NOMO-1 (cell line): ENCODE data around the gene CCND1.
"Not testable (repeated sequence)": the region's sequence is repeated elsewhere in the genome, so short reads cannot be mapped to it uniquely, and the experiment has no call there.

Experiments used
- DNase-seq, 2 experiments: peaks; one replicate each; lab custom pipeline; 2025; ENCODE audit not compliant: unreplicated experiment in 2 of 2; lab: John Stamatoyannopoulos, UW

Gene CCND1

GRCh38 chr11:69617682-69618081, 23.3 kb upstream of the CCND1 start:
- DNase-seq: no peak

GRCh38 chr11:69618237-69618636, 22.7 kb upstream of the CCND1 start:
- DNase-seq: no peak

GRCh38 chr11:69620683-69621290, 20.2 kb upstream of the CCND1 start:
- no peak for DNase-seq

GRCh38 chr11:69622097-69622681, 18.8 kb upstream of the CCND1 start:
- not testable (repeated sequence) for DNase-seq

- no peak for DNase-seq
These were observed 16.7 kb upstream of the CCND1 start for GRCh38 chr11:69624293-69624692.

- DNase-seq: no peak
These were observed 15.5 kb upstream of the CCND1 start for GRCh38 chr11:69625476-69625875.

- no peak for DNase-seq
These were observed 13.4 kb upstream of the CCND1 start for GRCh38 chr11:69627551-69627950.

GRCh38 chr11:69630017-69630416, 10.9 kb upstream of the CCND1 start:
- no peak for DNase-seq

- DNase-seq: no peak
These were observed 10.5 kb upstream of the CCND1 start for GRCh38 chr11:69630424-69630823.

GRCh38 chr11:69632900-69633299, 8.1 kb upstream of the CCND1 start:
- DNase-seq: no peak

GRCh38 chr11:69634069-69634468, 6.9 kb upstream of the CCND1 start:
- no peak for DNase-seq

- DNase-seq: no peak
These were observed 6.4 kb upstream of the CCND1 start for GRCh38 chr11:69634590-69634989.

- no peak for DNase-seq
These were observed 5.8 kb upstream of the CCND1 start for GRCh38 chr11:69635195-69635594.

- no peak for DNase-seq
These were observed 5.0 kb upstream of the CCND1 start for GRCh38 chr11:69635804-69636511.

GRCh38 chr11:69636512-69637197, 4.3 kb upstream of the CCND1 start:
- no peak for DNase-seq

GRCh38 chr11:69637198-69637940, 3.6 kb upstream of the CCND1 start:
- DNase-seq: no peak

GRCh38 chr11:69637941-69638871, 2.8 kb upstream of the CCND1 start:
- DNase-seq: no peak

GRCh38 chr11:69638941-69639681, 1.8 kb upstream of the CCND1 start:
- DNase-seq: peak; percentile 47 to 63

GRCh38 chr11:69639831-69640230, 1.1 kb upstream of the CCND1 start:
- no peak for DNase-seq
